HG03060 (cell line): ENCODE measurements around the gene CHST11.

Source experiments
- ATAC-seq: cut with Tn5 transposase; IDR thresholded peaks from one replicate; pipeline ENCODE4 v1.9.1; 2021; ENCODE audit warnings: low read depth, moderate number of reproducible peaks; ENCODE audit not compliant: unreplicated experiment

CHST11 gene

DNA sequence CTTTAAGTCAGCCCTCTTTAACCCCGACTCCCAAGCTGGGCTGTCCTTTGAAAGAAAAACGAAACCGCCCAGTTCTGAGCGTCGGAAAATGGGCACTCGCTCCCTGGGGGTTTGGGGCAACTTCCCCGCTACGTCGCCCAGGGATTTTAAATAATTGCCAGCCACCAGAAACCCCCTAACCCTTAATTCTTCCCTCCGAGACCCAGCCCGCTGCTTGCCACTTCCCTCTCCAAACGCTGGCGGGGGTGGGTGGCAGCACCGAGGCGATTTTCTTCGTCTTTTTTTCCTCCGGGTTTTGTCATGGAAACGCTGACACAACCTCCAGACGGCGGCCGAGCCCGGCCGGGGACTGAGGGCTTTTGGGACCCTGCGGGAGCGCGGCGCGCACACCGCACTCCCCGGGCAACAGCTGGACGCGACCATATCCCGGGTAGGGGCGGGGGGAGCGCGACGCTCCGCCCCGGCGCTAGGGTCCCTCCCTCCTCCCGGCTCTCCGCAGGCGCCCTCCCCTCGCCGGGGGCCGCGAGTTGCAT lies at the start of gene CHST11:
Gene CHST11, plus strand, starts transcription at position 532 of the 533 bp plus-strand sequence.
- ATAC-seq, result no peak

DNA sequence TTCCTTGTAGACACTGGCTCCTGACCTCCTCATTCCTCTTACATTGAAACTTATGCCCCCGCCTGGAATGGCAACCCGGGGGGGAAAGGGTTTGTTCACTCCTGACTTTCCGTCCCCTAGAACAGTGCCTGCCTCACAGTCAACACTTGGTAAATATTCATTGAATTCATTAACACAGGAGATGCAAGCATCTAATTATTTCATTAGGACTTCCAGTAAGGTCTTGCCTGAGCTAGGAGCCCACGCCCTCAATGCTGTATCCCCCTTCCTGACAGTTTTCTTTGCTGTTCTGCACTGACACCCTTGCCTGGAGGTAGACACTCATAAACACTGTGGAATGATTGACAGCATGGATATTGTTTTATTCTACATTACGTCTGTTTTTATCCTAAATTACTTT lies 49.3 kb upstream of the CHST11 start:
- no peak for ATAC-seq

DNA sequence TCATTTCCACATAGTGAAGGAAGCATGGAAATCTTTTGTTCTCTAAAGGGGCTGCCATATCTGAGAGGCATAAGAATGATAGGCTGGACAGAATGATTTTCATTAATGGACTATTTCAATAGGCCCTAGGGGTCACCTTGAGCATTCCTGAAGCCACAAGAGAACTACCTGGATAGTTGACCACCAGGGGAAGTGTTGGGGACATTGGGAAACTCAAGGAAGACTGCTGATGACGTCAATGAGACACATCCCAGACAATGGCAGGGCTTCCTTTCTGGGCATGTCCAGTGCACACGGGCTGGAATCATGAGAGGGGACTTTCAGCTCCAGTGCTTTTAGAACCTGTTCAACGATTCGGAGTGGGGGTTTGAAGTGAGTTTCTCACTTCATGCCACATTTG lies 48.8 kb upstream of the CHST11 start:
- no peak for ATAC-seq

DNA sequence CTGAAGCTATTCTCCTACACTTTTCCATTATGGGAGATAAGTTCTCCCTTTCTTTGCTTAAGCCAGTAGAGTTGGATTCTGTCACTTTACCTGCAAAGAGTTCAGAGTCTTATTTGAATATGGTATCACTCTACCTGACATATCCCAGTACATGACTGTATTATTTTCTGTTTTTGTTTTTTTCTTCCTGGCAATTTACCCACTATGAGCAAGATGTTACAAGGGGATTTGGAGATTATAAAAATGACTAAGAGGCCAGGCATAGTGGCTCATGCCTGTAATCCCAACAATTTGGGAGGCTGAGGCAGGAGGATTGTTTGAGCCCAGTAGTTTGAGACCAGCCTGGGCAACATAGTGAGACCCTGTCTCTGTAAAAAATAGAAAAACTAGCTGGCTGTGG lies 46.4 kb upstream of the CHST11 start:
- ATAC-seq, result no peak

DNA sequence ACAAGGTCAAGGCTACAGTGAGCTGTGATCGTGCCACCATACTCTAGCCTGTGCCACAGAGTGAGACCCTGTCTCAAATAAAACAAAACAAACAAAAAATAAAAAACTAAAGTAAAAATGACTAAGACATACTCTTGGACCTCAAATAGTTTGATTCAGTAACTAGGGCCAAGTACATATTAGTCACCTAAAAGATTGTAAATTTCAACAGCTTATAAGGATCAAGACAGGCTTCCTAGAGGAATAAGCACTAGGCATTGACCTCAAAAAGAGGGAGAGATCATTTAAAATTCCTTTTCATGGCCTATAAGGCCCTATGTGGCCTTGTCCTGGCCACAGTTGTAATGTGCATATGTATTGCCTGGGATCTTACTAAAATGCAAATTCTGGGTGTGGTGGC lies 46.0 kb upstream of the CHST11 start:
- no peak for ATAC-seq

DNA sequence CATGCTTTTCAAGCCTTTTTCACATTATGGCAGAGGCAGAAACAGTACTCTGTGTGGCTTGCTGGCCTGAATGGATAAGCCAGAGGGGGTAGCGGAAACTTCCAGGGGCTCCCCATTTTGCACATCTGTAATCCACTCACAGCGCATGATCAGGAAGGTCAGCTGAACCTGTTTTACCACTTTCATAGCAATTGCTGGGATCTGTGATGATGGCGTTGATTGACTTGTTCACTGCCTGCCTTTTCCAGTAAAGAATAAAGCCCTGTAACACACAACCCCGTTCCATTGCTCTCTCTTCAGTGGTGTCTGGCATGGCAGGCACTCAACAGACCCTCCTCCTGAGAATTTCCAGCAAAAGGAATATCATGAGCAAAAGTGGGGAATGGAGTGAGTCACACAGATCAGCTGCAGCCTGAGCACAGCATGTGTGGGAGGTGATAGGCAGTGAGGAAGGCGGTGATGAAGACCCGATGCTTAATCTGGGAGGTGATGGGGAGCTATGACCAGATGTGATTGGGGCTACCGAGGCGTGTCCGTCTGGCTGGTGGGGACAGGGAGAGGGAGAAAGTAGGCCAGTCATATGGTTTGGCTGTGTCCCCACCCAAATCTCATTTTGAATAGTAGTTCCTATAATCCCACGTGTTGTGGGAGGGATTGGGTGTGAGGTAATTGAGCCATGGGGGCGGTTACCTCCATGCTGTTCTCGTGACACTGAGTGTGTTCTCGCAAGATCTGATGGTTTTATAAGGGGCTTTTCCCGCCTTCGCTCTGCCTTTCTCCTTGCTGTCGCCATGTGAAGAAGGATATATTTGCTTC lies 44.7 kb upstream of the CHST11 start:
- ATAC-seq, result no peak

DNA sequence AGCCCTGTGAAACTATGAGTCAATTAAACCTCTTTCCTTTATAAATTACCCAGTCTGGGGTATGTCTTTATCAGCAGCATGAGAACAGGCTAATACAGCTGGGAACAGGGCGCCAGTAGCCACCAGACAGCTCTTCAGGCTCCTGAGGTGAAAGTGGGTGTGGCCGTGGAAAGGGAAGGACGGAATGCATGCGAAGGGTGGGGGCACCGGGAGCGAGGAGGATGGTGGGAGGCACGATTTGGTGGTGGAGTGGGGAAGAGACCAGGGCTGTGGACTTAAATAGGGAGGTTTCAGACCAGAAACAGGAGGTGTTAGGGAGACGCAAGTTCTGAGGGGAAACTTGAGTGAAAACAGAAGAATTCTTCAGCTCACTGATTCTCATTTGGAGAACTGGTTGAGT lies 44.1 kb upstream of the CHST11 start:
- no peak for ATAC-seq

DNA sequence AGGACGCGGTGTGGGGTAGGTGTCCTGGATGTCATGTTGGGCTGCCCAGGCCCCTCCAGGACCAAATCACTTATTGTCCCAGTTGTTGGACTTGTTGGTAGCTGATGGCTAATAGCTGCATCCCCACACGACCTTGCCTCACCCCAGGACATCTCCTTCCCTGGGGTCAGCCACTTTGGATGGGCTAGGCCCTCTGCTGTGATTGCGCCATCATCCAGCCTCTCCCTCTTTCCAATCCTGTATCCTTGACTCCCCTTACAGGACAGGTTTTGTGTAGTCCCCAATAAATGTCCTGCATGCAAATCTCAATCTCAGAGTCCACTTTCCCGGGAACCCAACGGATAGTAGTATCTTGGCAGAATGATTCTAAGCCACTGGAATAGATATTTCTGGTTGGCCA lies 43.4 kb upstream of the CHST11 start:
- ATAC-seq, result no peak

DNA sequence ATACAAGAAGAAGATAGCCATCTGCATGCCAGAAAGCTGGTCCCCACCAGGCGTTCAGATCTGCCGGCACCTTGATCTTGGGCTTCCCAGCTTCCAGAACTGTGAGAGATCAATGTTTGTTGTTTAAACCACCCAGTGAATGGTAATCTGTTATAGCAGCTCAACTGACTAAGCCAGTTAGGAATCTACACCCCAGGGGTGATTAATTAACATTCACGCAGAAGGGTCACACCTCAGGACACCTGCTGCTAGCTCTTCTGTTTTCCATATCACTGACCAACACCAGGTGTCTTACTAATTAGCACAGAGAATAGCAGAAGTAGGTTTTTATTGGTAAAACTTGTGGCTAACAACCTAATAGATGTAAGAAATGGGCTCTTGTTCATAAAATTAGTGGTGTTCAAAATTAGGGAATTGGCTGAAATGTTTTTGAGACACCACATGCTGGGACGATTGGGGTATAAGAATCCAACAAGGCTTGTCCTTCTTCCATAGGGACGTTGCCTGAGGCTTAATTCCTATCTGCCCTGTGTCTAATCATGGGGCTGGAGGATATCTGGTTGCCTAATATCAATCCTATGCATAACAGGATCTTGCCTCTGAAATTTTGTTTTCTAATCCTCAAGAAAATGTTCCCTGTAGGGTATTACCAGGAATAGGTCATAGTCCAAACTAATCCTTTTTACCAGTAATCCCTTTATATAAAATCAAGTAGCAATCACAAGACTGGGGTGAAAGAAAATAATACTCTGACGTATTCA lies 42.0 kb upstream of the CHST11 start:
- ATAC-seq, result no peak

DNA sequence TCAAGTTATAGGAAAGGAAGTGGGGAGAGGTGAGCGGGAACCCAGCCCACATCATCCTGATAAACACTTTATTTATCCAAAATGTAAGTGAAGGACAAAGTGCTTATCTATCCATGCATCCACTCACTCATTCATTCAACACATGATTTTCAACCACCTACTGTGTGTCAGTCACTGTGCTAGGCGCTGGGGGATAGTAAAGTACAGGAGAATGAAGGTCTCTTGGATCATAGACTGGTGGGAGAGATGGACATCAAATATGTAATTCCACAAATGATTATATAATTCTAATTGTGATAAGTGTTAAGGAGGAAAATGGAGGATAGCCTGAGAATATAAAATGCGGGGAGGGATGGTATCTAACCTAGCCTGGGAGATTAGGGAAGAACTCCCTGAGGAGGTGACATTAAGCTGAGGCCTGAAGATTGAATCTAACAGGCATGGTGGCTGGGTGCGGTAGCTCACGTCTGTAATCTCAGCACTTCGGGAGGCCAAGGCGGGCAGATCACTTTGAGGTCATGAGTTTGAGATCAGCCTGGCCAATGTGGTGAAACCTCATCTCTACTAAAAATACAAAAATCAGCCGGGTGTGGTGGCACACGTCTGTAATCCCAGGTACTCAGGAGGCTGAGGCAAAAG lies 41.3 kb upstream of the CHST11 start:
- no peak for ATAC-seq

DNA sequence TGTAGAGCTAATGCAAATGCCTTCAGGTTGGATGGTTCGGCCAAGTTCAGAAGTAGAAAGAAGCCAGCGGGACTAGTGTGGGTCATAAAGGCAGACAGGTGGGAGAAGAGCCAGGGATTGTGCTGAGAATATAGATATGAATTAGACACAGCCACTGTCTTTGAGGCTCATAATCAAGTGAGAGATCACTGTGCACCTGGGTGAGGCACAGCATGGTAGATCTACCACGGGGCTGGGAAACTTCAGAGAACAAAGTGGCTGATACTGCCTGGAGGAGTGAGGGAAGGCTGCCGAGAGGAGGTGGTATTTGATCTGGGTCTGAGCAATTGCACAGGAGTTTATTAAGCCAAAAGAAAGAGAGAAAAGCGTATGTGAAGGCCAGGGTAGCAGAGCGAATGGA lies 40.6 kb upstream of the CHST11 start:
- ATAC-seq, result no peak

DNA sequence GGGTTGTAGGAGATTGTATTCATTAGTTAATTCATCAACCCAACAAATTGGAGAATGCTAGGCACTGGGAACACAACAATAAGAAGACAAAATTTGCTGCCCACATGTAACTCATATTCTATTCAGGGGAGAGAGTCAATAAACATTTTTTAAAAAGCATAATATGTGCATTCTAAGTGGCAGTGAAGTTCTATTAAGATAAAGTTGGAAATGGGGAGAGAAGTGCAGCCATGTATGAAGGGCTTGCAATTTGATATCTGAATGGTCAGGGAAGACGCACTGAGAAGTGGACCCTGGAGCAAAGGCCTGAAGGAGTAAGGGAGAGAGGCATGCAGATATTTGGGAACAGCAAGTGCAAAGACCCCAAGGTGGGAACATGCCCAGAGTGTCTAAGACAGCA lies 40.2 kb upstream of the CHST11 start:
- no peak for ATAC-seq

DNA sequence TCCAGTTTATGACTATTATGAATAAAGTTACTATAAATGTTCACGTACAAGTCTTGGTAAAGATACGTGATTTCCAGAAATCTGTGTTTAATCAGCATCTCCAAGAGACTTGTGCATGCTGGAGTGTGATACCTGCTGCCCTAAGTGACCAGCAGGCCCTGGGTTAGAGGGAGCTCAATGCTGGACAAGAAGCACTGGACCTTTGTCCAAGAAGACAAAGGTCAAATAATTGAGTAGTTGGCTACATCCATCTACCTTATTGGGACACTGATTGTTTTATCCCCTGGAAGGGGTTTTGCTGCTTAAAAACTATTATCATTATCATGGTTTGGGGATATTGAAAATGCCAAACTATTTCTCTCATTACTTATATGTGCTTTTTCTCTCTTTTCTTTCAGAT lies 37.0 kb upstream of the CHST11 start:
- ATAC-seq, result no peak

DNA sequence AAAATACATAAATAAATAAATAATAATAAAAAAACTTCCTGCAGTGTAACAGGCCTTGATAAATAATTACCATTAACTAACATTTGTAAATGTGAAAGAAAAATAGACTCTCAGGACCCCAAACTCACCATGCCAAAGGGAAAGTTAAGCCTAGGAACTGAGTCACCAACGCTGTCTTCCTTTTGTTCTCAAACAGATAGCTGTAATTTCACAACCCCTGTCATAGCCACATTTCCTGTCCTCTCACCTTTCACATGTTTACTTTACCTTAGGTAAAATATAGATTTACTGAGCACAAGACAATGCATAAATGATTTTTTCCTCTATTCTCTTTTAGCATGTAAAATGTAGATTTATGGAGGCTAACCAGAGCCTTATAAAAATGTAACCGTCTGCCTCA lies 35.9 kb upstream of the CHST11 start:
- ATAC-seq, result no peak

DNA sequence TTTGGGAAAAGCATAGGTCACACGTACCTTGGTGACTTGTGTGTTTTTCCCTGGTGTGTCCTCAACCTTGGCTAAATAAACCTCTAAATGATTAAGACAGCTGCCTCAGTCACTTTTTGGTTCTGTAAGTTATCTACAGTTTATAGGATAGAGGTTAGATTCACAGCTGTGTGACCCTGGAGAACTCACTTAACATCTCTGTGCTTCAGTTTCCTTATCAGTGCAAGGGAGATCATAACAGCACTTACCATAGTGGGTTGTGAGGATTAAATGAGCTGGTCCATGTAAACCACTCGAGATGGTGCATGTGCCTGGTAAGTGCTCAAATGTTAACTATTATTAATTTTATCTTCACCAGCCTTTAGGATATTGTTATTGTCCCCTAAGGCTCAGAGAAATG lies 35.4 kb upstream of the CHST11 start:
- no peak for ATAC-seq

DNA sequence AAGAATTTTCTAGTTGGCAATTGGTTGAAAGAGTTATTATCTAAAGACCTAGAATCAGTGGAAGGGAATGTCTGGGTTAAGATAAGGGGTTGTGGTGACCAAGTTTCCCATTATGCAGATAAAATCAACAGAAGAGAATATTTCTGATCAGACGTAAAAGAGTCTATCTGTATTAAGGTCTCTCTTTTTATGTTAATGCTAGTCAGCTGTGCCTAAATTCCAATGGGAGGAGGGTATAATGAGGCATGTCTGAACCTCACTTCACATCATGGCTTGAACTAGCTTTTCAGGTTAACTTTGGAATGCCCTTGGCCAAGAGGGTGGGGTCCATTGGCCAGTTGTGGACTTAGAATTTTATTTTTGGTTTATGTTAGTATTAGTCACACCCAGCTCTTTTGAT lies 34.3 kb upstream of the CHST11 start:
- no peak for ATAC-seq

DNA sequence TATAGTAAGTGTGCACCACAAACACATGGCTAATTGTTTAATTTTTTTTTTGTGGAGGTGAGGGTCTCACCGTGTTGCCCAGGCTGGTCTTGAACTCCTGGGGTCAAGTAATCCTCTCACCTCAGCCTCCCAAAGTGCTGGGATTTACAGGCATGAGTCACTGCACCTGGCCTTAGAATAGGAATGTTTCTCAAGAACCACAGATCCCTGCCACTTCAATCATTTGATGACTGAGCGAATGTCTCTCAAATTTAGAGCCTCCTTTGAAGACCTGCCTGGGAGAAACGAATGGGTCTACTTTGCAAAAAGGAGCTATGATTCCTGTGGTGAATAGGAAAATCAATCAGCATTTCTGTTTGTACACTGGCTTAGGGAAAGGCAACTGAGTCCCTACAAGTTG lies 33.5 kb upstream of the CHST11 start:
- no peak for ATAC-seq

DNA sequence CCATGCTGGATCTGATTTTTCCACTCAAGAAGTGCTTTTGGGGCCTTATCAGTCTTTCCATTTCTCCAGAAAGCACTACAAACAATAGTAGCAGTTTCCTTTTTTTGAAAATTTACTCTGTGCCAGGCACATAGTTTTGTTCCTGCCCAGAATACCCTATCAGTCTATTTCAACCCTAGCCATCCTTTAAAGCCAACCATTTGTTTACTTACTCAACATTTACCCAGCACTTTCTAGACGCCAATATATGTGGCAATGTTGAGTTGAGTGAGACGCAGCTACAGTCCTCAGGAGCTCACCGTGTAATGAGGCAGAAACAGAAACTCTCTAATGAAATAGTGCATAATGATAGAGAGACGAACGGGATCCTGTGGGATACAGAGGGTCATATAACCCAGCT lies 32.9 kb upstream of the CHST11 start:
- ATAC-seq, result no peak

DNA sequence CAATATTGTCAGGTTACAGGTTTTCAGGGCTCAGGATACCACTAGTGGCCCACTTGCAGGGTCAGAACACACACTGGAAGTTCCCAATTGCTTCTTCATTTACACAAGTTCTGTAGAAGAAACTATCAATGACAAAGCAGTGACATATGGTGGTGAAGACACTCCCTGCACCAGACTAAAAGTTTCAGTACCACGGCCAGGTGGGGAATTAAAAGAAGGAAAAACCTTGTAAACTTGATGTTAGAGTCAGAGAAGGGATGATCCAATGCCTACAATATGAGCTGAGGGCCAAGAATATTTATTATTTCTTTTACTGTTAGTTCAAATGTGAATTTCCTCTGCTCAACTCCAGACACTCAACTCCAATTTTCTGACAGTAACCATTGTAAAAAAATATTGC lies 31.8 kb upstream of the CHST11 start:
- no peak for ATAC-seq

DNA sequence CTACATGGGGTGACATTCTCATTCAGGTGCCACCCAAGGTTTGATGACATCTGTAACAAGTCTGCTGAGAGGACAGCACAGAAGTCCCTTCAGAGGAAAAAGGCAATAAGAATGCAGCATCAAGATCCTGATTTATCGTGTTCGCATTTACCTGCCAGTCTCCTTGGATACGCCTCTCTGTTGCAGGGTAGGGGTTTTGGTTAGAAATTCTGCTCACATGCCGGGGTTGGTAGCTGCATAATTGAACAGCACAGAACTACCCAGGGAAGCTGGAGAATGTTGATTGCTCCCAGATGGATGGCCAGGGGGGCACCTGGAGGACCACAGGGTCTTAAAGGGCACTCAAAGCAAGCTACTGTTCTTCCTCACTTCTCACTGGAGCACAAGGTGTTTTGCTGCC lies 31.1 kb upstream of the CHST11 start:
- ATAC-seq, result no peak

DNA sequence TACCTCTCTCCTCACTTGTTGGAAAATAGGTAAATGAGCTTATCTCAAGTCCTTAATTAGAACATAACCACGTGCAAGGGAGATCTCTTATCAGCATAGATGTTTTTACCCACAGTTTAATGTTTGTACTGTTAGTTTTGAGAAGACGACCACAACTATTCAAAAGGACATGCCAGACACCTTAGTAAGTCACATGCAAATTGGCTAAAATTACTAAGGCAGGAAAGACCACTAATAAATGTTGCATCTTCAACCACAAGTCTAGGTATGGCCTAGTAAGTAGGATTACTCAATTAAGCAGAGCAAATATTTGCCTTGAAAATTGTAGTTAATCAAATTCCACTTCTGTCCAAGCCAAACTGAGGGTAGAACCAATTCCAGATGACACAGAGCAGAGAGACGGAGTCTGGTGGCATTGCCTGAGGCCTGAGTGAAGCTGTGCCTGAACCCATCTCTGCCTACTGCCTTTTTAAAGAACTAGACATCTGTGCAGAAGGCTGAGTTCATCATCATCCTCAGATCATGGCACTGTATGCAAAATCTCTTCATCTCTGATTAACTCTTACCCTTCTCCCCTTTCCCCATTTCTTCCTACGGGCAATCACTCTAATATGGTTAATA lies 29.7 kb upstream of the CHST11 start:
- ATAC-seq, result no peak
